Cerebellar nuclear complex (tissue), 1 donor: ENCODE results near the gene SEPTIN3.

ENCODE experiments used
- DNase-seq, 2 experiments: peaks; one replicate each; lab custom pipeline; 2025; lab: John Stamatoyannopoulos, UW

The SEPTIN3 gene, protein sequence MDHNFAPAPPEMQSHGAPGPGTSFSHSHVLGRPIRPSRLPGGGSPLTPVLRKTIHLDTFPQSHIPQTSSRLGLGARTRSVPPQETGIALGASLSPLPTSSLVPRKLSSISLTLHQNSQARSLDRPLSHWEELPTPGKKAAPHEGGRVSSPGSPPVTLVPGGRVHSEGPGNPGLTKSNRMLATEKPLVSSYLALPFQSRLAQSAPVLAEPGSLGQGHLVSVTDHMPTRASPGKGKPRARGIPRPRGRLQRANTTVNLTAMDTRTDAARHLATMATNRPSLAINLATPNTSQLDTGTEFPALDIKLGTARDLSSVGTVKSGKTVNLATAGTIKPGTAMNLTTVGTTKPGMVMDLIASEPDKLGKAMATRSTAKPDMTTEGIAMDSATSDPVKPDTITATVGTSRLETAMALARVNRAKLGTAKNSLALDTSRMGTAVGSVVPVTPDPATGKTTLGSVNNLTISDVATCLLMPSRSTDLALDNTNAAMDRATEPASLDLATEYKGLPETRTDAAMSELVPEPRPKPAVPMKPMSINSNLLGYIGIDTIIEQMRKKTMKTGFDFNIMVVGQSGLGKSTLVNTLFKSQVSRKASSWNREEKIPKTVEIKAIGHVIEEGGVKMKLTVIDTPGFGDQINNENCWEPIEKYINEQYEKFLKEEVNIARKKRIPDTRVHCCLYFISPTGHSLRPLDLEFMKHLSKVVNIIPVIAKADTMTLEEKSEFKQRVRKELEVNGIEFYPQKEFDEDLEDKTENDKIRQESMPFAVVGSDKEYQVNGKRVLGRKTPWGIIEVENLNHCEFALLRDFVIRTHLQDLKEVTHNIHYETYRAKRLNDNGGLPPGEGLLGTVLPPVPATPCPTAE

DNA sequence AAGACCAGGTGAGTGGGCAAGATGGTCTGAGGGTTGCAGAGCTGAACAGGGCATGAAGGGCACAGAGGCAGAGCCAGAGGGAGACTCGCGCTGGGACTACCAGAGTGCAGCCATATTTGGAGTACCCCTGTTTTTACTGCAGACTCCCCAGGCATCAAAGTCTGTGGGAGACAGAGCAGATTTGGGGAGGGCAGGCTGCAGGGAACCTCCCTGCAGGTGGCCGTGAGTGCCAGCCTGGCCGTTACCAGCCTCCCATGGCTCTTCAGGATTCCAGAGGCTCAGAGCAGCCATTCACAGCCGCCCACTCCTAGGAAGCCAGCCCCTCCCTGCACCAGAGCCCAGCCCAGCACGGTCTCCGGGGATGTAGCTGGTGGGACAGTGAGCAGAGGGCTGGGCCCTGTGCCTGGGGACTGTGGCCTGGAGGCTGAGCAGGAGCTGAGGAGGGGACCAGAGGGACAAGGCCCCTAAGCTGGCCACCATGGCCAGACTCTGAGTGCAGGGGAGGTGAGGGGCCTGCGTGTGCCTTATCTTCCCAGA lies at the start of gene SEPTIN3:
Gene SEPTIN3 (plus strand): TSS at position 334 of the 537 bp plus-strand sequence. CDS start 2,050 bp downstream, outside the sequence.
- DNase-seq = no peak

DNA sequence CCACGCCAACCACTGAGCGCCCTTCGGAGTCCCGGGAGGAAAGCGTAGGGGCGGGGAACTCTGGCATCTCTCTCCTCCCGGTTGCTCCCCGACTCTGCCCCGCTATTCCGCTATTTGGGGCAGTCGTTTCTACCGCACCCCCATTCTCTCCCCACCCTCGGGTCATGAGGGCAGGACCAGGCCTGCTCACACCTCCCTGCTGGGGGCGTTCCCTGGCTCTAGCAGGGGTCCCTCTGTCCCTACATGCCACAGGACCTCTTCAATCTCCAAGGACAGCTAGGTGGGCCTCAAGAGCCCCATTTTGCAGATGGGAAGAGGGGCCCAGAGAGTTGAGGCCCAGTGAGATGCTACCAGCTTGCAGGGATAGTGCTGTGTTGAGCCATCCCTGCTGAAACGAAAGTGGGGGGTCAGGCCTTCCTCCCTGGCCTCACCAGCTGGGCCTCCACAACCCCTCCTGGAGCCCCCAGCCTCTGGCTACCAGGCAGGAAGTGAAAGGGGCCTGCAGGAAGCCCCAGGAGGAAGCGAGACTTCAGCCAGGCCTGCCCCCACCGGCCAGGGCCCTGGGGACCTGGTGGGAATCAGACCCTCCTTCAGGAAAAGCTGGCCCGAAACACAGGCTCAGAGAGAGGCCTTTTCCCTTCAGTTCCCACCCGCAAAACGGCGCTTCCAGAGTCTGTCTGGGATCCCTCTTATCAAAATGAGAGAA lies 48.8 kb upstream of the SEPTIN3 start:
- DNase-seq = no peak

- no peak for DNase-seq
Observed at GRCh38 chr22:41922328-41922727, 46.9 kb upstream of the SEPTIN3 start.

GRCh38 chr22:41922940-41923594 lies 46.2 kb upstream of the SEPTIN3 start:
- no peak for DNase-seq

DNA sequence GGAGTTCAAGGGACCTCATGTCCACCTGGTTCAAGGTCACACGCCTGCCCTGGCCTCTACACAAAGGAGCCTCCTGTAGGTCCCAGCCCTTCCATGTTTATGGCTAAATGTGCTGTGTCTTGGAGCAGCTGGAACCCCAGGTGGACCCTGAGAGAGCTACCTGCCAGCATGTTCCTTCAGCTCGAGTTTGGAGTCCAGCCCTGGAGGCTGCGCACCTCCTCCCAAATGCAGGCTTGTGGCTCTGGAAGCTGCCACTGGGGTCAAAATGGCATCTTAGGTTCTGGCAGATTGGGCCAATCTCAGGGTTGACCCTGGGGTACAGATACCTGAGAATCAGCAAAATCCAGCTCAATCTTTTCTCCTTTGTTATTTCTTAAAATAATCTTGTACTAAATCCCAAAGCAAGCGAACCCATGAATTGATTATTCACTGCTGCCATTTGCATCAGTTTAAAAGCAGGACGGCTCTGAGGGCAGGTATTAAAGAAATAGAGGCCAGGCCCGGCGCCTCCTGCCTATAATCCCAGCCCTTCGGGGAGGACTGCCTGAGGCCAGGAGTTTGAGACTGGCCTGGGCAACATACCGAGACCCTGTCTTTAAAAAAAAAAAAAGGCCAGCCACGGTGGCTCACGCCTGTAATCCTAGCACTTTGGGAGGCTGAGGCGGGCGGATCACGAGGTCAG lies 45.5 kb upstream of the SEPTIN3 start:
- no peak for DNase-seq

DNA sequence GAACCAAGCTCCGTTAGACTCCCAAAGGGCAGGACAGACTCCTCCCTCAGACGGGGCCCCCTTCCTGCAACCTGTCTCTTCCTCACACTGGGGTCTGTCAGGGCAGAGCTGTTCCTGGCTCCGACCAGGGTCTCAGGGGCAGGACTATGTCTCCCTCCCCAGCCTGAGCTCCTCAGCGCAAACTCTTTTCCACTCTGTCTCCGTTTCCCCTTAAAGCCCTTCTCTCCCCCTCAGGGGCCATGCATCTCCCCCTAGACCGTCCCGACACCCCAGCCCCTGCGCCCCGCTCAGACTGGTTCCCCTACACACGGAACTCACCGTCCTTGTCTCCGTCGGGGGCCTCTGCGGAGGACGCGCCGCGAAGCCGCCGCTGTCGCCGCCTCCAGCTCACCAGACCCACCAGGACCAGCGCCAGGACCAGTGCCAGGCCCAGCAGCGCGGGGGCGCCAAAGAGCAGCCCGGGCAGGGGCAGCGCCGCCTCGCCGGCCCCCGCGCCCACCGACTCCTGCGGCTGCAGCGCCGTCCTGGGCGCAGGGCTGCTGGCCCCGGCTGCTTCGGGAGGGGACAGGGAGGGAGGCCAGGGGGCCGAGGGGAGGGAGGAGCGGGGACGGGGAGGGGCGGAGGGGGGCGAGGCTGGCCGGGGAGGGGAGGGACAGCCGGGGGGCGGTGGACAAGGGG lies 43.3 kb upstream of the SEPTIN3 start:
- no peak for DNase-seq

DNA sequence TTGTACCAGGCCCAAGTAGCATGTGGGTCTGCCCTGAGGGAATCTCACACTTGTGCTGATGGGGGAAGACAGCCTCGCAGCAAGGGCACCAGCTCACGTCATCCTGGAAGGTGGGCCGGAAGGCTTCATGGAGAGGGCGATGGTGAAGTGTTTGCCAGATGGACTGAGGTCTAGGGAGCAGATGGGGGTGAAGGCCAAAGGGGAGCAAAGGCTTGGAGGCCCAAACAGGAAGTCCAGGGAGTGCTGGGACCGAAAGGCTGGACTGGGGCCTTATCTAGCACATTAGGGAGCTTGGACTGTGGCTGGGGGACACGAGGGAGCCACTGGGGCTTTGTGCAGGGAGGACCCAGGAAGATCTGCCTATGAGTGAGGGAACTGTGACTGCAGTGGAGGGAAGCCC lies 41.4 kb upstream of the SEPTIN3 start:
- no peak for DNase-seq

DNA sequence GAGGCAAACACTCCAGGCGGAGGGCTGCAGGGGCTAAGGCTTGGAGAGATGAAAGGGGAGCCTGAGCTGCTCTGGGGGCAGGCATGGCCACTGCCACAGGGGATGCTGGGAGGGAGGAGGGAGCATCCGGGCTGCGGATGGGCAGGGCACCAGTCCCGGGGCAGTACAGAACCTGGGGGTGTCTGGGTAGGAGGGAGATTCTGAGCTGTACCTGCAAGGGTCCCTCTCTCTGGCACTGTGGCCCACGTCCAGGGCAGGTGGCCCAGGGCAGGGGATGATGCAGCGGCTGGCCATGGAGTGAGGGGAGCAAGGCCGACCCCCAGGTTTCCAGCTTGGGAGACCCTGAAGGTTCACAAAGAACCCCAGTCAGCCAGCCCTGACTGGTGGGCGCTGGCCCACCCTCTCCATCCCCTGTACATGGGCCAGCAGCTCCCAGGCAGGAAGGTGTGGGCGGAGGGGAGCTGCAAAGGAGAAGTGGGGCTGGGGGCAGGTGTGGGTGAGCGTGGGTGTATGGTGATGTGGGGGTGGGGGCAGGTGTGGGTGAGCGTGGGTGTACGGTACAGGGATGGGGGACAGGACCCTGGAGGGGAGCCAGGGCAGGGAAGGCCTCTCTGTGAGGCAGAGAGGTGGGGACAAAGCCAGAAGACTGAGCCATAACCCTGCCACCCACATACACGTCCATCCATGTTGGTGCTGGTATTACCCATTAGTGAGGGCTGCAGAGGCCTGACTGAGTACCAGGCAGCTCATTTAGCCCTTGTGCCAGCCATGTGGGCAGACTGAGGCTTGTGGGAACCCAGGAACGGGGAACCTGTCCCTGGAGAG lies 40.4 kb upstream of the SEPTIN3 start:
- no peak for DNase-seq

DNA sequence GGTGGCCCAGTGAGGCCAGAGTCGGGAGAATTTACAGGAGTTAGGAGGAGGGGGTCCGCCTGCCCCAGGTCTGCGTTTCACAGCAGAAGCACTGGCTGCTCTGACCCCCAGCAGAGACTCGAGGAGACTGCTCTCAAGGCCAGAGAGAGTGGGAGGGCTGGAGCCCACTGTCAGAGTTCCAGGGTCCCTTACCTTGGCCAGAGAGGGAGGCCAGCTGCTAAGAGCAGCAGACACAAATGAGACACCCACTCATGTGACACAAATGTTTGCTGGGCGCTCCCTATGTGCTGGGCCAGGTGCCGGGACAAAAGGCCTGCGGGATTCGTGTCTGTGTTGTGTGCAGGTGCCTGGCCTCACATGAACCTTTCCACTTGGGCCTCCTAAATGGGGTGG lies 39.8 kb upstream of the SEPTIN3 start:
- DNase-seq = no peak

- no peak for DNase-seq
Observed at GRCh38 chr22:41931701-41932269, 37.5 kb upstream of the SEPTIN3 start.

DNA sequence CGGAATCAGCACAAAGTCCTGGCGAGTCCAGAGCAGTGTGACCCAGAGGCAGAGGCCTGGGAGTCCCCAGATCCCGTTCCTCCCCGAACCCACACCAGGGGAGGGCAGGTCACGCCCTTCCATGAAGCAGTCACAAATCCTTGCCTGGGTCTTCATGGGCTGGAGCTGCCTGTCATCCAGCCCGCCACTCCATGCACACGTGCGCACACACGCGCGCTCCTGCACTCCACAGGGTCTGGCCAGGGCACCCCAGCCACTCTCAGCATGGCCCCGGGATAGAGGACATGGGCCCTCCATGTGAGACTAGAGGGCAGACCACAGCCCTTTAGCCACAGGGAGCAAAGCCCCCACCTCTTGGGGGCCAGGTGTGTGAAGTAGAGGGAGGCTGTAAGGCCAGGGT lies 36.9 kb upstream of the SEPTIN3 start:
- DNase-seq = no peak

DNA sequence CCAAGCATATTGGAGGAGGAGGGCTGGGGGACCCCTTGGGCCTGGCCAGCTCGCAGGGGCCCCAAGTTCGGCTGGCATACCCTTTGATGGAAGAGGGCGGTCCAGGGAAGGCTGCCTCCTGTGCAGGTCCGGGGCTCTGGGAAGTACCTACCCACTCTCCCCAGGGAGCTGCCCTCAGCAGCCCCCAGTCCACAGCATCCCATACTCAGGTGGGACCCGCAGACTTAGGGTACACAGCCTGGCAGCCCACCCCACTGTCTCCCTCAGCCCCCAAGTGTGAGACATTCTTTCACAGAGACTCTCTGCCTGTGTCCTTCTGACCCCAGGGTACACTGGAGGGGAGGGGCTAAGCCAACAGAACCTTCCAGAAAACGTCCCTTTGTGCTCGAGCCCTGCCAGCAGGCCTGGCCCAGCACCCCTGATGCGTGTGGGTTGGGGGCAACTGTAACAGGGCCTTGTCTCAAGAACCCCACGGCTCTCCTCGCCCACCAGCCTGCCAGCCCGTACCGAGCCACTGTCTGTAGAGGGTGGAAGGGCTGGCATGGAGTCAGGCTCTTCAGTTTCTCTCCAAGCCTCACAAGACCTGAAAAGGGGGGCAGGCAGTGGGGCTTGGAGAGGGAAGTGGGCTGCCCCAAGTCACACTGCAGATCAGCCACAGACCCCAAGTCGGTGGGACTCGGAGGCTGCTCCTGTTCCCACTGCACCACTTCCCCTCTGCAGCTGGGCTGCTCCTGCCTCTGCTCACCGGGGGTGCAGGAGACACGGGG lies 35.6 kb upstream of the SEPTIN3 start:
- no peak for DNase-seq

- DNase-seq = peak; percentile 89 to 97
Observed at GRCh38 chr22:41934284-41935014, 34.8 kb upstream of the SEPTIN3 start.

GRCh38 chr22:41935015-41935351 lies 34.3 kb upstream of the SEPTIN3 start:
- DNase-seq = peak; percentile 89 to 97

- no peak for DNase-seq
Observed at GRCh38 chr22:41935509-41935908, 33.7 kb upstream of the SEPTIN3 start.

DNA sequence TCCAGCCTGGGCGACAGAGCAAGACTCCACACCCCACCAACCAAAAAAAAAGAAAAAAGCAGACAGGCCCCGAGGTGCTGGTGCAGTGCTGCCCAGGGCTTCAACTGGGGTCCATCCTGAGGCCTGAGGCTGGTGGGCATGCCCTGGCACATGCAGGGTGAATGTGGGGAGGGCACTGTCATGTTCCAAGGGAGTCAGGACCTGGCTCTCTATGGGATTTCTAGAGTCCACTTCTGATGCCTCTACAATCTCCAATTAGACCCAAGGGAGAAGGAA lies 32.4 kb upstream of the SEPTIN3 start:
- DNase-seq = no peak

GRCh38 chr22:41939981-41940831 lies 29.0 kb upstream of the SEPTIN3 start:
- no peak for DNase-seq
